ENCODE data around the gene UBE3B.

DNA sequence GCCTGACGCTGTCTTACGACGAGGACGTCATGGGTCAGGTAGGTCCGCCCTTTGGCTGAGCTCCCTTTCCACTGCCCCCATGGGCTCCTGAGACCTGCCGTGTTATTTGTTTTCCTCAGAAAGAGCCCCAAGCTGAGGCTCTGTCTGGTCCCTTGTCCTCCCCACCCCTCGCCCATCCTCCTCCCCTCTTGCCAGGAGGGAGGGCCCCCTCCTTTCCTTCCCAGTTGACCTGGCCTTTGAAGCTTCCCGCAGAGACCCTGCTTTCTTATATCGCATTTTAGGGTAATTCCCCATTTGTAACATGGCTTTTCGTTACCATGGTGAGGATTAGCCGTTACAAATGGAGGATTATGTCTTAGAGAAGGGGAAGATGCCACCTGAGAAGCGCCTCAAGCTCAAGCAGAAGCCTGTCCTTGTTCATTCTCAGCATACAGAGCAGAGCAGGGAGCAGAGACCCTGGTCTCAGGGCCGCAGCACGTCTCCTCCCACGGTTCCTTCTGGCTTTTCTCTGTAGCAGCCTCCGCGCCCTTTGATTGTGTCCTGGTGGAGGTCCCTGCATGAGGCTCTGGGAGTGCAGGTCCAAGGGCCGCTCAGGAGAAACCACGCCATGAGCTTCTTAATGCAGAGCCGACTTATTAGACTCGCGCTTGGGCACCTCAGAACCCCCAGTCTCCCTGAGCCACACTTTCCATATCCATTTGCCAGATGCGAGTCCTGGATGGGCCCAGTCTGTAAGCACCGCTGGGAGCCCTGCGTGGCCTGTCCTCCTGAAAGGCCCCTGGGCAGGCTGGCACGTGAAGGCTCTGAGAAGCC lies 47.2 kb downstream of the UBE3B start:
- TF ChIP-seq, protein P1, sequence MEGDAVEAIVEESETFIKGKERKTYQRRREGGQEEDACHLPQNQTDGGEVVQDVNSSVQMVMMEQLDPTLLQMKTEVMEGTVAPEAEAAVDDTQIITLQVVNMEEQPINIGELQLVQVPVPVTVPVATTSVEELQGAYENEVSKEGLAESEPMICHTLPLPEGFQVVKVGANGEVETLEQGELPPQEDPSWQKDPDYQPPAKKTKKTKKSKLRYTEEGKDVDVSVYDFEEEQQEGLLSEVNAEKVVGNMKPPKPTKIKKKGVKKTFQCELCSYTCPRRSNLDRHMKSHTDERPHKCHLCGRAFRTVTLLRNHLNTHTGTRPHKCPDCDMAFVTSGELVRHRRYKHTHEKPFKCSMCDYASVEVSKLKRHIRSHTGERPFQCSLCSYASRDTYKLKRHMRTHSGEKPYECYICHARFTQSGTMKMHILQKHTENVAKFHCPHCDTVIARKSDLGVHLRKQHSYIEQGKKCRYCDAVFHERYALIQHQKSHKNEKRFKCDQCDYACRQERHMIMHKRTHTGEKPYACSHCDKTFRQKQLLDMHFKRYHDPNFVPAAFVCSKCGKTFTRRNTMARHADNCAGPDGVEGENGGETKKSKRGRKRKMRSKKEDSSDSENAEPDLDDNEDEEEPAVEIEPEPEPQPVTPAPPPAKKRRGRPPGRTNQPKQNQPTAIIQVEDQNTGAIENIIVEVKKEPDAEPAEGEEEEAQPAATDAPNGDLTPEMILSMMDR (conservative IDR thresholded peaks at IDR 0.05) = no peak
- no peak for TF ChIP-seq ZFX (IDR thresholded peaks at IDR 0.05)

Data from C4-2B (cell line).